Measurements from ENCODE around the gene MAP2. TPM values are rescaled to one million over a fixed set of nuclear protein-coding genes. Genes with fewer than 3 reads are reported as not detected.
A peak's percentile ranks its signal among the peaks of the same experiment; 100 is the strongest.

The MAP2 gene, protein sequence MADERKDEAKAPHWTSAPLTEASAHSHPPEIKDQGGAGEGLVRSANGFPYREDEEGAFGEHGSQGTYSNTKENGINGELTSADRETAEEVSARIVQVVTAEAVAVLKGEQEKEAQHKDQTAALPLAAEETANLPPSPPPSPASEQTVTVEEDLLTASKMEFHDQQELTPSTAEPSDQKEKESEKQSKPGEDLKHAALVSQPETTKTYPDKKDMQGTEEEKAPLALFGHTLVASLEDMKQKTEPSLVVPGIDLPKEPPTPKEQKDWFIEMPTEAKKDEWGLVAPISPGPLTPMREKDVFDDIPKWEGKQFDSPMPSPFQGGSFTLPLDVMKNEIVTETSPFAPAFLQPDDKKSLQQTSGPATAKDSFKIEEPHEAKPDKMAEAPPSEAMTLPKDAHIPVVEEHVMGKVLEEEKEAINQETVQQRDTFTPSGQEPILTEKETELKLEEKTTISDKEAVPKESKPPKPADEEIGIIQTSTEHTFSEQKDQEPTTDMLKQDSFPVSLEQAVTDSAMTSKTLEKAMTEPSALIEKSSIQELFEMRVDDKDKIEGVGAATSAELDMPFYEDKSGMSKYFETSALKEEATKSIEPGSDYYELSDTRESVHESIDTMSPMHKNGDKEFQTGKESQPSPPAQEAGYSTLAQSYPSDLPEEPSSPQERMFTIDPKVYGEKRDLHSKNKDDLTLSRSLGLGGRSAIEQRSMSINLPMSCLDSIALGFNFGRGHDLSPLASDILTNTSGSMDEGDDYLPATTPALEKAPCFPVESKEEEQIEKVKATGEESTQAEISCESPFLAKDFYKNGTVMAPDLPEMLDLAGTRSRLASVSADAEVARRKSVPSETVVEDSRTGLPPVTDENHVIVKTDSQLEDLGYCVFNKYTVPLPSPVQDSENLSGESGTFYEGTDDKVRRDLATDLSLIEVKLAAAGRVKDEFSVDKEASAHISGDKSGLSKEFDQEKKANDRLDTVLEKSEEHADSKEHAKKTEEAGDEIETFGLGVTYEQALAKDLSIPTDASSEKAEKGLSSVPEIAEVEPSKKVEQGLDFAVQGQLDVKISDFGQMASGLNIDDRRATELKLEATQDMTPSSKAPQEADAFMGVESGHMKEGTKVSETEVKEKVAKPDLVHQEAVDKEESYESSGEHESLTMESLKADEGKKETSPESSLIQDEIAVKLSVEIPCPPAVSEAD (N-terminal part only)
- total RNA-seq (1 to 10 TPM in 1 of 2 donors, under 1 TPM in 1; 0.70 to 4.2 TPM), polyA plus RNA-seq (1 to 10 TPM; 1.6 to 2.1 TPM)

DNA sequence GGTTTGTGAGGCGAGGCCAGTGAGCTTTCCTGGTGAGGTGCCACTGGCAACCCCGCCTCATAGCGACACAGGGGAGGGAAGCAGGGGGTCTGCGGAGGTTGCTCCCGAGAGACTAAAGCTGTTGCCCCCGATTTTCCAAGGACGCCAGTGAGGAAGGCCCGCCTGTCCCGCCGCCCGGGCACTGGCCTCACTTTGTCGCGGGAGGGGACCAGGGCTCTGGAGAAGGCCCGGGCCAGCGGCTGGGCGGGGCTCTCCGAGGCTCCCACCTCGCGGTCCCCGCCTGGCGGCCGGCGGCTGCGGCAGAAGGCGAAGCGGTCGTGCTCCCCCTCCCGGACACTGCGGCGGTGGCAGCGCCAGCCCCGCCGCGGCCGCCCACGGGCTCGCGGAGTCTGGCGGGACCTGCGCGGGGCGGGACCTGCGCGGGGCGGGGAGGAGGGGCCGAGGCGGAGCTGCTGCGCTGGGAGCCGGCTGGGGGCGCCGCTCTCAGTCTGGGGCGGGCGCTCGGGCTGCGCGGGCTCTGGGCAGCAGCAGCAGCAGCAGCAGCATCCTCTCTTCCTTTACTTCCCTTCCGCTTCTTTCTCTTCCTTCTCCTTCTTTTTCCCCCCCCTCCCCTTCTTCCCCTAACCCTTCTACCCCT, at the start of gene MAP2:
MAP2 (plus strand) TSS at position 486 of the 637 bp plus-strand sequence. CDS start 229,124 bp downstream, outside the sequence.
- H3K4me3 ChIP-seq (ENCODE audit: low read depth in 1 of 3, low read length in 3 of 3), result peak within 1 kb of the TSS; percentile 46 to 53 (median 49)
- peaks cover 0 to 15% (median 10%) of the 10 kb centered on the region in 4 donors for H3K4me1 ChIP-seq (ENCODE audit: control insufficient read depth in 4 of 4, insufficient read depth in 4 of 4, low read length in 3 of 4)
- no peak within 1 kb of the TSS for H3K27ac ChIP-seq (ENCODE audit: low read depth in 1 of 2, low read length in 2 of 2)
- 3% methylated on average over 57 of the region's 57 CpGs for WGBS
- TF ChIP-seq HNF4G (IDR thresholded peaks at IDR 0.05), result no peak
- TF ChIP-seq YY1 (IDR thresholded peaks at IDR 0.05), result no peak
- TF ChIP-seq, protein P1, sequence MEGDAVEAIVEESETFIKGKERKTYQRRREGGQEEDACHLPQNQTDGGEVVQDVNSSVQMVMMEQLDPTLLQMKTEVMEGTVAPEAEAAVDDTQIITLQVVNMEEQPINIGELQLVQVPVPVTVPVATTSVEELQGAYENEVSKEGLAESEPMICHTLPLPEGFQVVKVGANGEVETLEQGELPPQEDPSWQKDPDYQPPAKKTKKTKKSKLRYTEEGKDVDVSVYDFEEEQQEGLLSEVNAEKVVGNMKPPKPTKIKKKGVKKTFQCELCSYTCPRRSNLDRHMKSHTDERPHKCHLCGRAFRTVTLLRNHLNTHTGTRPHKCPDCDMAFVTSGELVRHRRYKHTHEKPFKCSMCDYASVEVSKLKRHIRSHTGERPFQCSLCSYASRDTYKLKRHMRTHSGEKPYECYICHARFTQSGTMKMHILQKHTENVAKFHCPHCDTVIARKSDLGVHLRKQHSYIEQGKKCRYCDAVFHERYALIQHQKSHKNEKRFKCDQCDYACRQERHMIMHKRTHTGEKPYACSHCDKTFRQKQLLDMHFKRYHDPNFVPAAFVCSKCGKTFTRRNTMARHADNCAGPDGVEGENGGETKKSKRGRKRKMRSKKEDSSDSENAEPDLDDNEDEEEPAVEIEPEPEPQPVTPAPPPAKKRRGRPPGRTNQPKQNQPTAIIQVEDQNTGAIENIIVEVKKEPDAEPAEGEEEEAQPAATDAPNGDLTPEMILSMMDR (IDR thresholded peaks at IDR 0.05; ENCODE audit: low read depth, low read length, missing input control), result peak; percentile 93
- no peak for TF ChIP-seq EGR1 (IDR thresholded peaks at IDR 0.05; ENCODE audit: low read depth in 2 of 2)
- TF ChIP-seq, protein P2, sequence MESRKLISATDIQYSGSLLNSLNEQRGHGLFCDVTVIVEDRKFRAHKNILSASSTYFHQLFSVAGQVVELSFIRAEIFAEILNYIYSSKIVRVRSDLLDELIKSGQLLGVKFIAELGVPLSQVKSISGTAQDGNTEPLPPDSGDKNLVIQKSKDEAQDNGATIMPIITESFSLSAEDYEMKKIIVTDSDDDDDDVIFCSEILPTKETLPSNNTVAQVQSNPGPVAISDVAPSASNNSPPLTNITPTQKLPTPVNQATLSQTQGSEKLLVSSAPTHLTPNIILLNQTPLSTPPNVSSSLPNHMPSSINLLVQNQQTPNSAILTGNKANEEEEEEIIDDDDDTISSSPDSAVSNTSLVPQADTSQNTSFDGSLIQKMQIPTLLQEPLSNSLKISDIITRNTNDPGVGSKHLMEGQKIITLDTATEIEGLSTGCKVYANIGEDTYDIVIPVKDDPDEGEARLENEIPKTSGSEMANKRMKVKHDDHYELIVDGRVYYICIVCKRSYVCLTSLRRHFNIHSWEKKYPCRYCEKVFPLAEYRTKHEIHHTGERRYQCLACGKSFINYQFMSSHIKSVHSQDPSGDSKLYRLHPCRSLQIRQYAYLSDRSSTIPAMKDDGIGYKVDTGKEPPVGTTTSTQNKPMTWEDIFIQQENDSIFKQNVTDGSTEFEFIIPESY (IDR thresholded peaks at IDR 0.05), result no peak
- TF ChIP-seq FOXA2 (IDR thresholded peaks at IDR 0.05), result no peak
- no peak for TF ChIP-seq SP1 (IDR thresholded peaks at IDR 0.05)
- TF ChIP-seq RAD21 (IDR thresholded peaks at IDR 0.05), result peak; percentile 39 to 69
- no peak for TF ChIP-seq GABPA (IDR thresholded peaks at IDR 0.05 in 1 of 2, conservative IDR thresholded peaks at IDR 0.05 in 1 of 2)
- TF ChIP-seq HNF4A (conservative IDR thresholded peaks at IDR 0.05), result no peak
- TF ChIP-seq JUND (IDR thresholded peaks at IDR 0.05), result no peak
- H3K36me3 ChIP-seq (ENCODE audit: control insufficient read depth in 4 of 4, insufficient read depth in 3 of 4, low read depth in 1 of 4, low read length in 3 of 4), result no peaks in the 10 kb centered on the region
- peak within 1 kb of the TSS; percentile 13 to 19 for H3K9ac ChIP-seq (ENCODE audit: low read depth in 1 of 2, low read length in 2 of 2)
- peaks cover 0 to 6% (median 0%) of the 10 kb centered on the region in 4 donors for H3K27me3 ChIP-seq (ENCODE audit: control insufficient read depth in 4 of 4, insufficient read depth in 4 of 4, low read length in 3 of 4)
- DNase-seq (ENCODE audit: low spot score), result peak; percentile 78
- no peaks in the 10 kb centered on the region for H3K9me3 ChIP-seq (ENCODE audit: control insufficient read depth in 4 of 4, low read length in 3 of 4)

DNA sequence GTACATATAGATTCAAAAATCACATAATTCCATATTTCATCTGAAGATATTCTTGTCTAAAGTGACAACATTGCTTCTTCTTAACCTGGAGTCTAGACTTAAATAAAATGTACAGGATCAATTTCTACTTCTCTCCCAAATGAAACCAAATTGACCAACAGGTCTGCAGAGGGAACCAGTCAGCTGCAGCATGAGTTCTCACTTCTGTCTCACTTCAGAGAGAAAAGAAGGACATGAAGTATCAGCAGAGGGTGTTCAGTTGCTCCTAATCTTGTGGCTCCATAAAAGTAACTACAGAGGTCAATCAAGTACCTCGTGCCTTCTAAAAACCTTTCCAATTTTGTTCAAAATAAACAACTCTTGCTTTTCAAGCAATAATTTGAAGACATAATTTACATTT, 47.2 kb upstream of the MAP2 start:
- H3K9ac ChIP-seq (ENCODE audit: low read depth in 1 of 2, low read length in 2 of 2), result no peak overlapping the region
- no peak overlapping the region for H3K4me3 ChIP-seq (ENCODE audit: low read depth in 1 of 3, low read length in 3 of 3)
- H3K27me3 ChIP-seq (ENCODE audit: control insufficient read depth in 4 of 4, insufficient read depth in 4 of 4, low read length in 3 of 4), result no peaks in the 10 kb centered on the region
- no peaks in the 10 kb centered on the region for H3K4me1 ChIP-seq (ENCODE audit: control insufficient read depth in 4 of 4, insufficient read depth in 4 of 4, low read length in 3 of 4)
- H3K36me3 ChIP-seq (ENCODE audit: control insufficient read depth in 4 of 4, insufficient read depth in 3 of 4, low read depth in 1 of 4, low read length in 3 of 4), result no peaks in the 10 kb centered on the region
- H3K9me3 ChIP-seq (ENCODE audit: control insufficient read depth in 4 of 4, low read length in 3 of 4), result peaks cover 10 to 15% (median 12%) of the 10 kb centered on the region in 4 donors
- H3K27ac ChIP-seq (ENCODE audit: low read depth in 1 of 2, low read length in 2 of 2), result no peak overlapping the region
- 63% methylated on average over 1 of the region's 1 CpG for WGBS
- DNase-seq (ENCODE audit: low spot score), result no peak
- TF ChIP-seq SP1 (IDR thresholded peaks at IDR 0.05) (no peak), JUND (IDR thresholded peaks at IDR 0.05) (no peak), FOXA2 (IDR thresholded peaks at IDR 0.05) (no peak), ATF3 (IDR thresholded peaks at IDR 0.05) (no peak), GABPA (IDR thresholded peaks at IDR 0.05 in 1 of 2, conservative IDR thresholded peaks at IDR 0.05 in 1 of 2) (no peak), RXRA (IDR thresholded peaks at IDR 0.05) (no peak), HNF4A (conservative IDR thresholded peaks at IDR 0.05) (no peak), YY1 (IDR thresholded peaks at IDR 0.05) (no peak), EGR1 (IDR thresholded peaks at IDR 0.05; ENCODE audit: low read depth in 2 of 2) (no peak), HNF4G (IDR thresholded peaks at IDR 0.05) (no peak), FOXA1 (IDR thresholded peaks at IDR 0.05) (no peak), NR2F2 (IDR thresholded peaks at IDR 0.05) (no peak), TAF1 (conservative IDR thresholded peaks at IDR 0.05) (no peak), RAD21 (IDR thresholded peaks at IDR 0.05) (no peak)
- TF ChIP-seq, protein P1 (IDR thresholded peaks at IDR 0.05; ENCODE audit: low read depth, low read length, missing input control), result no peak
- TF ChIP-seq, protein P3, sequence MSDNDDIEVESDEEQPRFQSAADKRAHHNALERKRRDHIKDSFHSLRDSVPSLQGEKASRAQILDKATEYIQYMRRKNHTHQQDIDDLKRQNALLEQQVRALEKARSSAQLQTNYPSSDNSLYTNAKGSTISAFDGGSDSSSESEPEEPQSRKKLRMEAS (IDR thresholded peaks at IDR 0.05), result no peak
- TF ChIP-seq, protein P2 (IDR thresholded peaks at IDR 0.05), result no peak

Data from liver (tissue), 9 donors.